Stimulated activated CD4-positive, alpha-beta T cell treated with anti-CD3 and anti-CD28 coated beads, Interleukin-12 subunit alpha, Interleukin-12 subunit beta, amount 100 ng/mL, for 48 hours (primary cell): ENCODE results near the gene ITIH3.

Experiments used
- DNase-seq, 3 donors: peaks; one replicate each; pipeline ENCODE4 v3.0.0-alpha.2; 2020; ENCODE audit warnings: low read depth in 2 of 3, low spot score in 1 of 3

ITIH3 gene

GRCh38 chr3:52824037-52824436, 29.4 kb downstream of the ITIH3 start:
- DNase-seq: no peak

GRCh38 chr3:52827441-52827840, 32.8 kb downstream of the ITIH3 start:
- DNase-seq: no peak

GRCh38 chr3:52827866-52828376, 33.3 kb downstream of the ITIH3 start:
- no peak for DNase-seq

- no peak for DNase-seq
Measured at GRCh38 chr3:52829482-52829881, 34.9 kb downstream of the ITIH3 start.

- no peak for DNase-seq
Measured at GRCh38 chr3:52829906-52830463, 35.4 kb downstream of the ITIH3 start.

- DNase-seq: no peak
Measured at GRCh38 chr3:52830535-52831258, 36.1 kb downstream of the ITIH3 start, which contains the start of gene ITIH4. TSS of gene ITIH4 (minus strand) at chr3:52830672. CDS start at chr3:52830642, 30 bp downstream.

GRCh38 chr3:52831500-52832301, 37.1 kb downstream of the ITIH3 start:
- DNase-seq: no peak

- DNase-seq: no peak
Measured at GRCh38 chr3:52833202-52833601, 38.6 kb downstream of the ITIH3 start.

GRCh38 chr3:52834871-52835501, 40.4 kb downstream of the ITIH3 start, which contains the start of gene MUSTN1:
TSS of gene MUSTN1 (minus strand) at chr3:52835019. CDS start at chr3:52834948, 71 bp downstream.
- no peak for DNase-seq

- DNase-seq: no peak
Measured at GRCh38 chr3:52835766-52836470, 41.3 kb downstream of the ITIH3 start.

GRCh38 chr3:52836471-52836845, 41.9 kb downstream of the ITIH3 start:
- no peak for DNase-seq

GRCh38 chr3:52836986-52837385, 42.4 kb downstream of the ITIH3 start:
- no peak for DNase-seq

- DNase-seq: no peak
Measured at GRCh38 chr3:52838561-52839267, 44.1 kb downstream of the ITIH3 start.

GRCh38 chr3:52839268-52839575, 44.6 kb downstream of the ITIH3 start:
- no peak for DNase-seq

- no peak for DNase-seq
Measured at GRCh38 chr3:52839892-52840545, 45.4 kb downstream of the ITIH3 start.

GRCh38 chr3:52841211-52841980, 46.8 kb downstream of the ITIH3 start:
- no peak for DNase-seq

- DNase-seq: no peak
Measured at GRCh38 chr3:52841981-52842340, 47.4 kb downstream of the ITIH3 start.

- no peak for DNase-seq
Measured at GRCh38 chr3:52842424-52842823, 47.8 kb downstream of the ITIH3 start.
